ENCODE measurements around the gene SLC25A10.

Gene SLC25A10

DNA sequence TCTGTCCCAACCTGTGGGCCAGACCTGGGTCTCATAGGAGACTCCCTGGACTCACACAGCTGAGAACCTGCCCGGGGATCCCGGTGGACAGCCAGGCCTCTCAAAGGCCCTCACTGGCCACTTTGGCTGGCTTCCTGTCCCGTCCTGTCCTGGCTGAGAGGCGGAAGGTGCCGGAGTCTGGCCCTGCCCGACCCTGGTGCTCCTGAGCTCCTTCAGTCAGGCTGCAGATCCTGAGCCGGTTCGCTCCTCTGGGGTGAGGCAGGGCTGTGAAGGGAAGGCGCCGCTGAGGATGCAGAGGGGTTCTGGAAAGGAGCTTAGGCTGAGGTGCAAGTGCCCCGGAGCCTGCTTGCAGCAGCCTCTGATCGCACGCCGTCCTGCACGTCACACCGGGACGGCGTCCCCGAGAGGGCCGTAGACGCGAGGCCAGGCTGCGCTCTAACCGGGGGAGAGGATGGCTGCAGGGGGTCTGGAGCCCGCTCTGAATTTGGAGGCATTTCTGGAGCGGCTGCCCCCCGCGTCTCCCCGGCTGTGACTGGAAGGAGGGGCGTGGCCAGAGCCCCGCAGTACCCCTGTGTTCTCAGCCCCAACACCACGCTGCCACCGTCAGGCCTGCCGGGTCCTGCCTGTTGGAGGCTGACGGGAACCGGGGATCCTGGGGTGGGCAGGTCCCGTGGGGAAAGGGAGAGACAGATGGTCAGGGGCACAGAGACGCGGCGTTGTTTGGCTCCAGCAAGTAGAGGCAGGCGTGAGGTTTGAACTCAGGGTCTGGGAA lies 24.1 kb upstream of the SLC25A10 start:
- no peak for DNase-seq

DNA sequence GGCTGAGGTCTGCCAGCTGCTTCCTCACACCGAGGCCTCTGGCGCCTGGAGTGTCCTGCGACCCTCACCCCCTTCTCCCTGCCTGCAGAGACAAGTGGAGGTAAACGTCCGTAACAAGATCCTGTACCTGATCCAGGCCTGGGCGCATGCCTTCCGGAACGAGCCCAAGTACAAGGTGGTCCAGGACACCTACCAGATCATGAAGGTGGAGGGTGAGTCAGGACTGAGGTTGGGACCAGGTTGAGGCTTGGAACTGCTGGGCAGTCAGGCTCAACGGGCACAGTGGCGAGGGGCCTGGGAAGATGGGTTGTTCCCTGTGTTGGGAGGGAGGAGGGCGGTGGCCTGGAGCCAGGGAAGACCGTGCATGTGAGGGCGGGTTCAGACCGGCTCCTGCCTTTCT lies 23.5 kb upstream of the SLC25A10 start:
- no peak for DNase-seq

DNA sequence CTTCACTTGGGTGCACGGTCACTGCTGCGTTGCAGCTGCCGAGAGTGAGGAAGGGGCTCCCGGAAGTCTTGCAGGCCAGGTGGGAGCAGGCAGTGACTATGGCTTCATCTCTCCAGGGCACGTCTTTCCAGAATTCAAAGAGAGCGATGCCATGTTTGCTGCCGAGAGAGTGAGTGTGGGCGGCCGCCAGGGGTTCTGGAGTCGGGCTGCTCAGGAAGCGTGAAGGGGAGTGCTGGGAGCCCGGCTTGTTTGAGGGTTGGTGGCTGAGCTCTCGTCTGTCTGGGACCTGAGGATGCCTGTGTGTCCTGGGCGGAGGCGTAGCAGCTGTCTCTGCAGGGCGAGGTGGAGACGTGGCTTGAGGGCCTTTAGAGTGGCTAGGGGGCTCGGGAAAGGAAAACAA lies 22.0 kb upstream of the SLC25A10 start:
- no peak for DNase-seq

DNA sequence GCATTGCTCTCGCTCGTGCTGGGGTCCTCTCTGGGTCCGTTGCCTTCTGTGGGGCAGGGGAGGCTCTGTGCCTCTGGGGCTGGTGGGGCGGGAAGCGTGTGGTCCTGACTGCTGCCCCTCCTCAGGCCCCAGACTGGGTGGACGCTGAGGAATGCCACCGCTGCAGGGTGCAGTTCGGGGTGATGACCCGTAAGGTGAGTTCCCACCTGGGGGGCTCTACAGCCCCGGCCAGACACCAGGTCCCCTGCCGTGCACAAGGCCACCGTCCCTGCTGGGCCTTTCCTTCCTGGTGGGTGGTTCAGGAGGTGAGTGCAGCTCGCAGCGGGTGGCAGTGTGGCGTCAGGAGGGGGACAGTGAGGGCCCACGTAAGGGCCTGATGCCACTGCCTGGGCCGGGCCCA lies 21.5 kb upstream of the SLC25A10 start:
- no peak for DNase-seq

DNA sequence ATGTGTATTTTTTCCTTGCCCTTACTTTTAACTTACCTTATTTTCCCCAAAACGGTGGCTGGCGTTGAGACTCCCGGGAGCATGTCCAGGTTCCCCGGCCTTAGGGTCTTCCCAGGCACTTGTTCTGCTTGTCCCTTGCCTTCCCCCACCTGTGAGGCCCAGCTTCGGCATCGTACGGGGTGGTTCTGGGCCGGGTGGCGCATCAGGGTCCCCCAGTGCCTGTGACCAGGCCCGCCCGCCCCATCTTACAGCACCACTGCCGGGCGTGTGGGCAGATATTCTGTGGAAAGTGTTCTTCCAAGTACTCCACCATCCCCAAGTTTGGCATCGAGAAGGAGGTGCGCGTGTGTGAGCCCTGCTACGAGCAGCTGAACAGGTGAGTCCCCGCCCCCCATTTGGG lies 20.9 kb upstream of the SLC25A10 start:
- DNase-seq: no peak

DNA sequence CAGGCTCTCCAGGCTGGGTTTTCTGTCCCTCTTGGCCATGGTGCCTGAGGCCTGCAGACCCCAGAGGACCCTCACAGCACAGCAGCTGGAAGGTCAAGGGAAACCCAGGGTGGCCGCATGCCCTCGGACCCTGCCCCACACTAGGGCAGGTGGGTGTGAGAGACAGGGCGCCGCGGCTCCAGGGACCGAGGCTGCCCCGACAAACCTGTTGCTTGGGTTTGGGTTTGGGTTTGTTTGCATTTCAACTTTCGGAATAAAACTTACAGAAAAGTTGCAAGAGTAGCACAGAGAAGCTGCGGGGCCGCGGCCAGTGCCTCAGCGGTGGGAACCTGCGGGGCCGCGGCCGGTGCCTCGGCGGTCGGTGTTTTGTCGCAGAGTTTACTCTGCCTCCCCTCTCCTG lies 20.5 kb upstream of the SLC25A10 start:
- no peak for DNase-seq

DNA sequence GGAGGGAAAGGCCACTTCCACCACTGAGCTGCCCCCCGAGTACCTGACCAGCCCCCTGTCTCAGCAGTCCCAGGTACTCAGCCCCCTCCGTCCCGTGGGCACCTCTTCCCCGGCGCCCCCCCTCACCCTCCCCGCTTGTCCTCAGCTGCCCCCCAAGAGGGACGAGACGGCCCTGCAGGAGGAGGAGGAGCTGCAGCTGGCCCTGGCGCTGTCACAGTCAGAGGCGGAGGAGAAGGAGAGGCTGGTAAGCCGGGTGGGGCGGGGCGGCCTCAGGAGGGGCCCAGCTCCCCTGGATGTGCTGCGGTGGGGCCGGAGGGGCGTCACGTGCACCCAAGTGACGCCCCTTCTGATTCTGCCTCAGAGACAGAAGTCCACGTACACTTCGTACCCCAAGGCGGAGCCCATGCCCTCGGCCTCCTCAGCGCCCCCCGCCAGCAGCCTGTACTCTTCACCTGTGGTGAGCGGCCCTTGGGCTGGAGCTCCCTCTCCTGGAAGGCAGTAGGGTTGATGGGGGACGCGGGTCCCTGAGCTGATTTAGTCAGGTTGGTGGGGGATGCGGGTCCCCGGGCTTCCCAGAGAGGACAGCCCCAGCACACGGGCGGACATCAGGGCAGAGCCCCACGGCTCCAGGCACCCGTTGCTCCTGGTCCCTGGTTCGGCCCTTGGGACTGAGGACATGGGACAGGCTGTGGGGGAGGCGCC lies 18.4 kb upstream of the SLC25A10 start:
- DNase-seq: no peak

DNA sequence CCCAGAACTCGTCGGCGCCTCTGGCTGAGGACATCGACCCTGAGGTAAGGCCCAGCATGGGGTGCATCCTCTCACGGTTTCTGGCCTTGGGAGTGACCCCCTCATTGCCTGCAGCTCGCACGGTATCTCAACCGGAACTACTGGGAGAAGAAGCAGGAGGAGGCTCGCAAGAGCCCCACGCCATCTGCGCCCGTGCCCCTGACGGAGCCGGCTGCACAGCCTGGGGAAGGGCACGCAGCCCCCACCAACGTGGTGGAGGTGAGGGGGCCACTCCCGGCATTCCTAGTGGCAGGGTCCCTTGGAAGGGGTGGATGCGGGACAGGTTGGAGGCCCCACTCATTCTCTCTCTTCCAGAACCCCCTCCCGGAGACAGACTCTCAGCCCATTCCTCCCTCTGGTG lies 17.3 kb upstream of the SLC25A10 start:
- no peak for DNase-seq

DNA sequence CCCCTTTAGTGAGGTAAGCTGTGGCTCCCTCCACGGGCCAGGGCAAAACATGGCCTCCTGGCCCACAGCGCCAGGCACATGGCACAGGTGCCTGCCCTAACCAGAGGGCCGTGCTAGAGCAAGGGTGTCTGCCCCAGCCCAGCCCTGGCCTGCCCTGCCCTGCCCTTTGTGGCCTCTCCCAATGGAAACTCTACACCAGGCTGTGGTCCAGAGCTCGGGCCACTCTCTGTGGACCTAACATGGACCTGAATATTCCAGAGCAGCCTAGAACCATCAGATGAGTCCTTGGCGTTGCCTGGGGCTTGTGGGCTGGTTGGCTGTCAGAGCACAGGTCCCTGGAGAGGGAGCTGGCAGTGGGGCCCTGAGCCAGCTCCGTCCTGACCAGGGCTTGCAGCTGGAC lies 16.9 kb upstream of the SLC25A10 start:
- DNase-seq: no peak

DNA sequence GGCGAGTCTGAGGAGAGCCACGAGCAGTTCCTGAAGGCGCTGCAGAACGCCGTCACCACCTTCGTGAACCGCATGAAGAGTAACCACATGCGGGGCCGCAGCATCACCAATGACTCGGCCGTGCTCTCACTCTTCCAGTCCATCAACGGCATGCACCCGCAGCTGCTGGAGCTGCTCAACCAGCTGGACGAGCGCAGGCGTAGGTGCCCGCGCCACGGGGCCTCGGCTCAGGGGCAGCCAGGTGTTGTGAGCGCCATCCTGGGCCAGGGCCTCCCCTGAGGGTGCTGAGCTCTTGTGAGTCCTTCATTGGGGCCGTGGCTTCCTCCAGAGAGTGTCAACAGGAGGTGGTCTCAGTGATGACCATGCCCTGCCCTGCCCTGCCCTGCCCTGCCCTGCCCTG lies 16.3 kb upstream of the SLC25A10 start:
- DNase-seq: no peak

DNA sequence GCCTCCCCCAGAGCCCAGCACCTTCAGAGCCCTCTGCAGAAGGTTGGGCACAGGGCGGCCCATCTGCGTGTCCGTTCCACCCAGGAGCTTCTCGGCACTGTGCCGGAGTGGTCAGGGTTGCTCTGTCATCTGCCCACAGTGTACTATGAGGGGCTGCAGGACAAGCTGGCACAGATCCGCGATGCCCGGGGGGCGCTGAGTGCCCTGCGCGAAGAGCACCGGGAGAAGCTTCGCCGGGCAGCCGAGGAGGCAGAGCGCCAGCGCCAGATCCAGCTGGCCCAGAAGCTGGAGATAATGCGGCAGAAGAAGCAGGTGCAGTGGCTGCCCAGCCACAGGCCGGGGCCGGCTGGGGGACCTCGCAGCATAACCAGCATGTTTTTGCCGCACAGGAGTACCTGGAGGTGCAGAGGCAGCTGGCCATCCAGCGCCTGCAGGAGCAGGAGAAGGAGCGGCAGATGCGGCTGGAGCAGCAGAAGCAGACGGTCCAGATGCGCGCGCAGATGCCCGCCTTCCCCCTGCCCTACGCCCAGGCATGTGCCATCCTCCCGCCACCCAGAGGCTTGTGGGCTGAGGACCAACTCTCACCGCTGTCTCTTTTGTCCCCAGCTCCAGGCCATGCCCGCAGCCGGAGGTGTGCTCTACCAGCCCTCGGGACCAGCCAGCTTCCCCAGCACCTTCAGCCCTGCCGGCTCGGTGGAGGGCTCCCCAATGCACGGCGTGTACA lies 15.7 kb upstream of the SLC25A10 start:
- no peak for DNase-seq

DNA sequence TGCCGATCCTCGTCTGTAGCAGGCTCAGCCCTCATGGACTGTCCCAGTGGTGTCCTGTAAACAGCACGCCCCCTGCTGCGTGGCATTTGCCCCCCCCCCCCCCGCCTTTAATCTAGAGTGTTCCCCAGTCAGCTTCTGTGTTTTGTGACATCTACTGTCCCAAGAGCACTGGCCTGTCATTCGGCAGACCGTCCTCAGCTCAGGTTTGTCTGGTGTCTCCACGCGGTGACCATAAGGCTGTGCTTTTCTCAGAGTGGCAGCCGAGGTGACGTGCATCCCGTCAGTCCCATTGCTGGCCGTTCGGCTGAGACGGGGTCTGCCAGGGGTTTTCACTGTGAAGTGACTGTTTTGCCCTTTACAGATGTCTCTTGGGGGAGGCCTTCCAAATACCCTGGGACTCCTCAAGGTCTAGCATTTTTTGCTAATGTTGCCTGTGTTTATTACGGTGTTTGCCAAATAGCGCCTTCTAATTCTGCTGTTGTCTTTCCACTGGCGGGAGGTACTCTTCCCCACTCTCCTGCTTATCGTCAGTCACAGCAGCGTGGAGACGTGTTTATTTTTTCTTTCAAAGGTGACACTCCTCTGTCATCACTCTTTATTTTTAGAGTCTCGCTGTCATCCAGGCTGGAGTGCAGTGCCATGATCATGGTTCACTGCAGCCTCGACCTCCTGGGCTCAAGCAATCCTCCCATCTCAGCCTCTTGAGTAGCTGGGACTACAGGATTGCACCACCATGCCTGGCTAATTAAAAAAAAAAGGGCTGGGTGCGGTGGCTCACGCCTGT lies 14.6 kb upstream of the SLC25A10 start:
- DNase-seq: no peak

DNA sequence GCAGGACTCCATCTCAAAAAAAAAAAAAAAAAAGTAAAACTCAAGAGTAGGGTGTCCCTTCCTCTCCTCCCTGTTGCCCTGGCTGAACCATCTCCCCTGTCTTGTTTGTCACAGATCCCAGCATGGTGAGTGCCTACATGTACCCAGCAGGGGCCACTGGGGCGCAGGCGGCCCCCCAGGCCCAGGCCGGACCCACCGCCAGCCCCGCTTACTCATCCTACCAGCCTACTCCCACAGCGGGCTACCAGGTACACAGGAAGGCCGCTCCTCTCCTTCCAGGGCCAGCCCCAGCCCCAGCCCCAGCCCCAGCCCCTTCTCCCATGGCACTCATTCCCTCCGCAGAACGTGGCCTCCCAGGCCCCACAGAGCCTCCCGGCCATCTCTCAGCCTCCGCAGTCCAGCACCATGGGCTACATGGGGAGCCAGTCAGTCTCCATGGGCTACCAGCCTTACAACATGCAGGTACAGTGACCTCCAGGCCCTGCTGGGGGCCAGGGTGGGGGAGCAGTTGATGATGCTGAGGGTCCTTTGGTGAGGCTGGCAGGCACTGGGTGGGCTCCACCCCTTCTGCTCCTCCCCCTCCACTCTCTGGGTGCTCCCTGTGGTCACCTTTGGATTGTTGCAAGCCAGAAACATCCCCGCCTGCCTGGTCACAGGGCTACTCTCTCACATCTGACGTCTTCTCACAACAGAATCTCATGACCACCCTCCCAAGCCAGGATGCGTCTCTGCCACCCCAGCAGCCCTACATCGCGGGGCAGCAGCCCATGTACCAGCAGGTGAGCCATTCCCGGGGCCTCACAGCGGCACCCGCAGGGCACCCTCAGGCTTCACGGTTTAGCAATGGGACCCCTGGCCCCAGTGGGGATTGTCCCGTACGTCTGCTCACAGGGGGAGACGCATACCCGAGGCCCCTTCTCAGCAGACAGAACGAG lies 11.5 kb upstream of the SLC25A10 start:
- DNase-seq: no peak

DNA sequence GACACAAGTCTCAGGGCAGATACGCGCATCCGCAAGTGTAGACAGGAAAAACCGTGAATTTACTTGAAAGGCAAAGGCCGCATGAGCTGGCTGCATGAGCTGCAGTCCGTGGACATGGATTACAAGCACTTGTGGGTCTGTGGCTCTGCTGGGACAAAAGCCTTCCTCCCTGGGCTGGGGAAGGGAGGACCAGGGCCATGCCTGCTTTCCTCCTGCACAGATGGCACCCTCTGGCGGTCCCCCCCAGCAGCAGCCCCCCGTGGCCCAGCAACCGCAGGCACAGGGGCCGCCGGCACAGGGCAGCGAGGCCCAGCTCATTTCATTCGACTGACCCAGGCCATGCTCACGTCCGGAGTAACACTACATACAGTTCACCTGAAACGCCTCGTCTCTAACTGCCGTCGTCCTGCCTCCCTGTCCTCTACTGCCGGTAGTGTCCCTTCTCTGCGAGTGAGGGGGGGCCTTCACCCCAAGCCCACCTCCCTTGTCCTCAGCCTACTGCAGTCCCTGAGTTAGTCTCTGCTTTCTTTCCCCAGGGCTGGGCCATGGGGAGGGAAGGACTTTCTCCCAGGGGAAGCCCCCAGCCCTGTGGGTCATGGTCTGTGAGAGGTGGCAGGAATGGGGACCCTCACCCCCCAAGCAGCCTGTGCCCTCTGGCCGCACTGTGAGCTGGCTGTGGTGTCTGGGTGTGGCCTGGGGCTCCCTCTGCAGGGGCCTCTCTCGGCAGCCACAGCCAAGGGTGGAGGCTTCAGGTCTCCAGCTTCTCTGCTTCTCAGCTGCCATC lies 10.6 kb upstream of the SLC25A10 start:
- DNase-seq: no peak

DNA sequence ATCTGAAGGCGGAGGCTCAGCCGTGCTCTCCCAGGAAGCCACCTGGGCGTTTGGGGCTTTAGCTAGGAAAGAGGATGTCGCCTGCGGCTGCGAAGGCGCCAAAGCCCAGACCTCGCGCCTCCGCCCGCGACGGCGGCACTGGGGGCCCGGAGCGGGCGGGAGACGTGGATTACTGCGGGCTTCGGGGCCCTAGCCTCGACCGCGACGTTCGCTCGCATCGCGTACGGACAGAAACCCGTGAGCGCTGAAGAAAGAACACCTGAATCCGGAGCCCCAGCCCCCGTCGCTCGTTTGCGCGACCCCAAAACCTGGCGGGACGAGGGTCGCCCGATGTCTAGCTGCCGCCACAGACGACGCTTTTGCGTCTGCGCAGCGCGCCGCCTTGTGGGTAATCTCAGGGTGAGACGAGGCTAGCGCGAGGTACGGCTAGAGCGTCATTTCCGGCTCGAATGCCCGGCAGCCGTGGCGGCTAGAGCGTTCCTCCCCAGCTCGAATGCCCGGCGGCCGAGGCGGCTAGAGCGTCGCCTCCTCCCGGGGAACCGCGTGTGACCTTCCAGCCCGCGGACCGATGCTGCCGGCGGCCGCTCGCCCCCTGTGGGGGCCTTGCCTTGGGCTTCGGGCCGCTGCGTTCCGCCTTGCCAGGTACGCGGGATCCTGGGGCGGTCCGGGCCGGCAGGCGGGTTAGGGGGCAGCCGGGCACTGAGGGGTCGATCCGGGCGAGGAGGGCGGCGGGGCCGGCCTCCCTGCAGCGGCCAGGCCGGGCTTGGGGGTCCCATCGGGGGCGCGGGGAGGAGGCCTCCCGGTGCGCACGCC lies 8.9 kb upstream of the SLC25A10 start, which contains the start of gene MRPL12:
Gene MRPL12, plus strand, starts transcription at position 434 of the 813 bp plus-strand sequence. Its CDS starts 135 bp downstream, at position 569.
- peak; percentile 90 for DNase-seq

DNA sequence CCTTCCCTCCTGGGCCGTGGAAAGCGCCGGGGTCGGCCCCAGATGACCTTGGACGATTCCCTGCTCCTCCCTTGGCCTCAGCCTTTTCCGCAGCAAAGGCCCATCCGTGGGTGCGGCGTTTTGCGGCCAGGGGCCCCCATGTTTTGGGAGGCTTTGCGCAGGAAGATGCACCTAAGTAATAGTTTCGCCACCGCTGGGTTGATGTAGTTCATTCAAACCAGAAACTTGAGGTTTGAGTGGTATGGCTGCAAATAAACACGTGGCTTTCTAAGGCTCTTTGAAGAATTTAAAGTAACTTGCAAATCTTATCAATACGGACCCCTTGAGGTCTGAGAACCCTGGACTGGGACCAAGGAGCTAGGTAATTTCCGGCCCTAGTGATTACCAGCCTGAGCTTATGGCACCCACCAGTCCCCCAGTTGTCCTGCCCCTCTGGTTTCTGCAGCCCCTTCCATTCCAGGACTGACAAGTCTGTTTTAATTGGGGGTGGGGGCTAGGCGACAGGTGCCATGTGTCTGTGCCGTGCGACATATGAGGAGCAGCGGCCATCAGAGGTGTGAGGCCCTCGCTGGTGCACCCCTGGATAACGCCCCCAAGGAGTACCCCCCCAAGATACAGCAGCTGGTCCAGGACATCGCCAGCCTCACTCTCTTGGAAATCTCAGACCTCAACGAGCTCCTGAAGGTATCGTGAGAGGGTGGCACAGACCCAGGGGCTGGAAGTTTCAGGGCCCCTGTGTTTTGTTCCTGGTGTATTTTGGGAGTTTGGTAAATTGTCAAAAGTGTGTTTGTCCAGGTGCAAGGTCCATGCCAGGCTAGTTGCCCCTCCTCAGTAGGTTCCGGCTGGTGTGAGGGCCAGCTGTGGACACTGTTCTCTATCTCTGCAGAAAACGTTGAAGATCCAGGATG lies 8.1 kb upstream of the SLC25A10 start:
- no peak for DNase-seq

DNA sequence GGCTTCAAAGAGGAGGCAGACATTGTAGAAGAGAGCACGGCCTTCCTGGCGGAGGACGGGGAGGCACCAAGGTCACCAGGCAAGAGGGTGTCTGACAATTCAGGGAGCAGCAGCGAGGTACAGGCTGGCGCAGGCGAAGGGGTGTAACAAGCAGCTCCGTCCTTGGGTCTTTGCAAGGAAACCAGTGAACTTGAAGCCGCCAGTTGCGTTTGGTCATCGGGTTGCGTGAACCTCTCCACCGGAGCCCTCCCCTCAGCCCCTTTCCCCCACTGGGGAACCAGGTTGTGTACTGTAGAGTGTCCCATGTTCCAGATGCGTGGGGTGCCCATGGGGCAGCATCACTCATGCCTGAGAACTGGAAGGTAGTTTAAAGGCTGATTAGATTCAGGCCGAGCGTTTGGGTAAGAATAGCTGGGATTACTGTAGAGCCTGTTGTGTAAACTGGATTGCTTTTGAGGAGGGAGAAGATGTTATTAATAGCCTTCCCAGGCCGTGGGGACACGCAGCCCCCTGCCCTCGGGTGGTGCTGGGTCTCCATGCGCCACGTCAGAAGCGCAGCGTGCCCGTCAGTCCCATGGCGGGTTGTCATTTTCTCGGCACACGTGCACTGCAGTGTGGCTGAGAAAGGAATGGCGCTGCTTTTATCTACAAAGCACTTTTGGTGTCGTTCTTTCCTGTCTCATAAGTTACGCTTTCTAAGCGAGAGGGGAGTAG lies 6.4 kb upstream of the SLC25A10 start:
- no peak for DNase-seq

DNA sequence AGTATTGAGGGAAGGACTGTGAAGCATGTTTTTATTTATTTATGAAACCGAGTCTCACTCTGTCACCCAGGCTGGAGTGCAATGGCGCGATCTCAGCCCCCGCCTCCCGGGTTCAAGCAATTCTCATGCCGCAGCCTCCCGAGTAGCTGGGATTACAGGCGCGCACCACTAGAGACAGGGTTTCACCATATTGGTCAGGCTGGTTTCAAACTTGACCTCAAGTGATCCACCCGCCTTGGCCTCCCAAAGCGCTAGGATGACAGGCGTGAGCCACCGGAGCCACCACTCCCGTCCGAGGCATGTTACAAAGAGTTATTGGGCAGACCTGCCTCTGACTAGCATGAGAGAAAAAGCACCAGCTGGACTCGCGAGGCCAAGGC lies 5.9 kb upstream of the SLC25A10 start:
- no peak for DNase-seq

Data from CD4-positive, alpha-beta T cell treated with Interleukin-6 for 4 hours (primary cell).